ENCODE data around the gene DDX39B. TPM values are rescaled to one million over a fixed set of nuclear protein-coding genes. Genes with fewer than 3 reads are reported as not detected.
A peak's percentile ranks its signal among the peaks of the same experiment; 100 is the strongest.

DDX39B gene
- total and polyA plus RNA-seq, 2 of the 4 experiments (the other 2 are of a cell fraction): 371 to 796 TPM

- H4K91ac ChIP-seq (ENCODE audit: insufficient read depth, low read depth, low read length): no peak within 1 kb of the TSS
- H2AK9ac ChIP-seq (replicated peaks; ENCODE audit: low read depth, low read length, poor library complexity): no peak within 1 kb of the TSS
- in situ Hi-C loops (cut with MboI; ENCODE audit: low sequenced_read_pairs) (no loop called here), intact Hi-C loops (cut with micrococcal nuclease) (loop anchor here (5.0 kb wide), 1 partner anchor 37 kb away; no protein-coding TSS in a partner anchor), dilution Hi-C loops (cut with HindIII; ENCODE audit: low sequenced_read_pairs, unreplicated experiment) (no loop called here)
- H2BK20ac ChIP-seq (ENCODE audit: low read depth, low read length): no peak within 1 kb of the TSS
- H3K18ac ChIP-seq (ENCODE audit: low read depth, low read length): no peak within 1 kb of the TSS
- peaks cover 20% of the 10 kb centered on the region for H3K9me1 ChIP-seq (ENCODE audit: insufficient read depth, low read length)
- peaks cover 18 to 55% of the 10 kb centered on the region in 2 experiments; a peak in 3 of 4 replicates for H3K79me1 ChIP-seq (ENCODE audit: low read depth in 1 of 2, low read length in 2 of 2)
- 63% methylated on average over 3 of the region's 7 CpGs; no CpG with 5 or more reads in 1 of the 2 experiments for WGBS, 2 experiments (ENCODE audit: extremely low coverage in 2 of 2, insufficient read length in 1 of 2)
- no peak within 1 kb of the TSS for H4K8ac ChIP-seq (ENCODE audit: low read depth in 2 of 2, low read length in 2 of 2)
- DNase-seq (no peak), ATAC-seq (ENCODE audit: low read depth) (0 out of 2 replicates have a peak, but pooled peaks have one; percentile 2)
- TF ChIP-seq CEBPB (IDR thresholded peaks at IDR 0.05; ENCODE audit: low read depth, low read length) (no peak), MXI1 (IDR thresholded peaks at IDR 0.05; ENCODE audit: borderline replicate concordance, low read depth, low read length) (no peak), CHD1 (IDR thresholded peaks at IDR 0.05; ENCODE audit: low read depth, low read length) (no peak), SMC3 (IDR thresholded peaks at IDR 0.05; ENCODE audit: low read depth, low read length) (no peak), USF2 (IDR thresholded peaks at IDR 0.05; ENCODE audit: low read depth, low read length) (no peak), BHLHE40 (IDR thresholded peaks at IDR 0.05; ENCODE audit: low read depth, low read length) (no peak)
- no peak within 1 kb of the TSS for H2AFZ ChIP-seq (replicated peaks; ENCODE audit: low read length, poor library complexity)
- H3K9ac ChIP-seq (ENCODE audit: low read depth, low read length): no peak within 1 kb of the TSS
- no peak within 1 kb of the TSS for H2BK5ac ChIP-seq (ENCODE audit: low read depth, low read length, poor library complexity, severe bottlenecking)
- H2BK15ac ChIP-seq (ENCODE audit: low read depth, low read length): no peak within 1 kb of the TSS
- H3K14ac ChIP-seq (replicated peaks; ENCODE audit: low read depth, low read length): no peak within 1 kb of the TSS
- no peak within 1 kb of the TSS for H3K56ac ChIP-seq (ENCODE audit: extremely low read depth, insufficient read depth, low read length)
- ChIA-PET CTCF (no interaction called here), POLR2A (ENCODE audit: unreplicated experiment) (no interaction called here)
- H3K23ac ChIP-seq (ENCODE audit: low read depth, low read length): no peak within 1 kb of the TSS
- no peak within 1 kb of the TSS for H3K4ac ChIP-seq (ENCODE audit: low read depth, low read length)
- no peak within 1 kb of the TSS for H3K27ac ChIP-seq (ENCODE audit: insufficient read depth, low read length)
- peaks cover 10% of the 10 kb centered on the region for H3K4me1 ChIP-seq (ENCODE audit: control insufficient read depth, insufficient read depth, low read length)
- no peak within 1 kb of the TSS for H3K4me3 ChIP-seq (ENCODE audit: insufficient read depth, low read depth, low read length)
- no peaks in the 10 kb centered on the region for H3K9me3 ChIP-seq (ENCODE audit: control insufficient read depth, insufficient read depth, low read length)
- no peaks in the 10 kb centered on the region for H3K27me3 ChIP-seq (ENCODE audit: control insufficient read depth, insufficient read depth, low read length)
- H3K36me3 ChIP-seq (ENCODE audit: control insufficient read depth, insufficient read depth, low read length): peaks cover 46% of the 10 kb centered on the region
- no peak within 1 kb of the TSS for H2AK5ac ChIP-seq (ENCODE audit: low read depth, low read length)
- no peak within 1 kb of the TSS for H2BK120ac ChIP-seq (ENCODE audit: low read depth, low read length)
- H3K4me2 ChIP-seq (ENCODE audit: low read depth, low read length): no peak within 1 kb of the TSS
- H4K5ac ChIP-seq (ENCODE audit: low read depth, low read length): no peak within 1 kb of the TSS
- H4K20me1 ChIP-seq (ENCODE audit: insufficient read depth, low read length): peaks cover 52% of the 10 kb centered on the region
- BruUV-seq (replicated peaks): no TSS peak
Measured at GRCh38 chr6:31528821-31529328, 12.9 kb downstream of the DDX39B start, which contains the start of gene MCCD1. Gene MCCD1 (plus strand): TSS chr6:31528962. CDS start chr6:31529015, 53 bp downstream.
